Measurements from ENCODE around the gene ADORA1.

The ADORA1 gene

DNA sequence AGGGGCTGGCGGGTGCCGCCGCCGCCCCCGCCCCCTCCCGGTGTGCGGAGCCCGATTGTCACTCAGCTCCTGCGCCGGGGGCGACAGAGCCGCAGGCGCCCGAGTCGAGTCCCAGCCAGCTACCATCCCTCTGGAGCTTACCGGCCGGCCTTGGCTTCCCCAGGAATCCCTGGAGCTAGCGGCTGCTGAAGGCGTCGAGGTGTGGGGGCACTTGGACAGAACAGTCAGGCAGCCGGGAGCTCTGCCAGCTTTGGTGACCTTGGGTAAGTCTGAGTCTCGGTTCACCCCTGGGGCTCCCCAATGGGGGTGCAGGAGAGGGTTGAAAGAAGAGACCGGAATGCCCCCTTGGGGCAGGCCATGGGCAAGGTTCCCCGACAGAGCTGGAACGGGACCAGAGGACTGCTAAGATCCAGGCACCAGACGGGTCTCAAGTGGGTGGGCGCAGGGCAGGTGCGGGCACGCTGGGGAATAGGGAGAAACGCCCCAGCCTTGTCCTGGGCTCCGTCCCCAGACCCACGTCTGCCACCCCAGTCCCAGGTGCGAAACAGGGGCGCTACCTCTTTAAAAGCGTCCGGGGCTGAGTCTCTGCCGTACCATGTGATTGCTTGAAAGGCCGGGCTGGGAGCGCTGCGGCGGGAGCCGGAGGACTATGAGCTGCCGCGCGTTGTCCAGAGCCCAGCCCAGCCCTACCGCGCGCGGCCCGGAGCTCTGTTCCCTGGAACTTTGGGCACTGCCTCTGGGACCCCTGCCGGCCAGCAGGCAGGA is at the start of gene ADORA1:
TSS of gene ADORA1 (plus strand) at position 61 of the 765 bp plus-strand sequence. CDS start 1,116 bp downstream, outside the sequence.
- in situ Hi-C loops (cut with MboI; ENCODE audit: low sequenced_read_pairs): no loop called here

DNA sequence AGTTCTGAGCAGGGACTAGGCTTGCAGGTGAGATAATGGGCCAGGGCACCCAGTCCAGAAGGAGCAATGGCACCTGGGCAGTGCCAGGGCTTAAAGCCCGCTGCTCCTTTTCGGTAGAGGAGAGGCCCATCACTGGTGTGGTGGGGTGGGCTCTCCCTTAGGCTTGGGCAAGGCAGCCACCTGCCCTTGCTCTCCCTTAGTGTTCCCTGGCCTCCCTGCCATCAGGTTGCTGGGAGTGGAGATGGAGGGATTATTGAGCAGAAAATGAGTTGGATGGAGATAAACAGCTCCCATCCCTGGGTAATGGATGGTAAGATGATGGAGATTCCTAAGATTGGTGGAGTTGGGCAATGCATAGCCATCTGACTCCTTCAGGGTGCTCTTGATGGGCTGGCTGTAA is 49.6 kb upstream of the ADORA1 start:
- in situ Hi-C loops (cut with MboI; ENCODE audit: low sequenced_read_pairs): no loop called here

DNA sequence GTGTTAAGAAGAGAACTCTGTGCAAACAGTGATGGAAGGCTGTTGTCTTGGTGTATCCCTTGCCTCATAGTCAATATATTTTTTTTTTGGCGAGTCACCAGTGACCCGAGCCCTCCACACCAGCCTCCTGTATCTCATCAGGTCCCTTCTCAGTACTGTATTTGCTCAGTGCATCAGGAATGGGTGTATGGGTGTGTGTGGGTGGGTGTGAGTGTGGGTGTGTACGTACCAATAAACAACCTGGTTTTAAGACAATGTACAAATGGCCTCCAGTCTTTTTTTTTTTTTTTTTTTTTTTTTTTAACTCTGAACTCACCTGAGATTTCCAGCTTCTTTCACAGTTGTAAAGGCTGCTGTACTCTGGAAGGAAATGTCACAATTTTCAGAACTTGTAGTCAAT is 49.0 kb upstream of the ADORA1 start:
- in situ Hi-C loops (cut with MboI; ENCODE audit: low sequenced_read_pairs): no loop called here

DNA sequence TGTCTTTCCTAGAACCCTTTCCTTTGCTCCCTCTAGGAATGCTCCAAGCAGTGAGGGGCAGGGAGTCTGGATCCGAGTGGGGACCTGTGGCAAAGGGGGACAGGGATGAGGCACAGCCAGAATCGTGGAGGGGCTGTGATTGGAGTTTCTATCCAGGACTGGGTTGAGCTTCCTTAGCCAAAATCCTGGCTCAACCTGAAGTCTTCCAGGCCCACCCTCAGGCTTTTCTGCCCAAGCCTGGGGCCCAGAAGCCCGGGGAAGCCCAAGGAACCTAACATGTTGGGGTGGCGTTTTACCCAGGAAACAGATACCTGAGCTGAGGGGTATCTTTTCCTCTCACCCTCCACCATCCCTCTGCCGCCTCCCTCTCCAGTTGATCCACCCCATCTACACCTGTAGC is 47.1 kb upstream of the ADORA1 start:
- in situ Hi-C loops (cut with MboI; ENCODE audit: low sequenced_read_pairs): no loop called here

DNA sequence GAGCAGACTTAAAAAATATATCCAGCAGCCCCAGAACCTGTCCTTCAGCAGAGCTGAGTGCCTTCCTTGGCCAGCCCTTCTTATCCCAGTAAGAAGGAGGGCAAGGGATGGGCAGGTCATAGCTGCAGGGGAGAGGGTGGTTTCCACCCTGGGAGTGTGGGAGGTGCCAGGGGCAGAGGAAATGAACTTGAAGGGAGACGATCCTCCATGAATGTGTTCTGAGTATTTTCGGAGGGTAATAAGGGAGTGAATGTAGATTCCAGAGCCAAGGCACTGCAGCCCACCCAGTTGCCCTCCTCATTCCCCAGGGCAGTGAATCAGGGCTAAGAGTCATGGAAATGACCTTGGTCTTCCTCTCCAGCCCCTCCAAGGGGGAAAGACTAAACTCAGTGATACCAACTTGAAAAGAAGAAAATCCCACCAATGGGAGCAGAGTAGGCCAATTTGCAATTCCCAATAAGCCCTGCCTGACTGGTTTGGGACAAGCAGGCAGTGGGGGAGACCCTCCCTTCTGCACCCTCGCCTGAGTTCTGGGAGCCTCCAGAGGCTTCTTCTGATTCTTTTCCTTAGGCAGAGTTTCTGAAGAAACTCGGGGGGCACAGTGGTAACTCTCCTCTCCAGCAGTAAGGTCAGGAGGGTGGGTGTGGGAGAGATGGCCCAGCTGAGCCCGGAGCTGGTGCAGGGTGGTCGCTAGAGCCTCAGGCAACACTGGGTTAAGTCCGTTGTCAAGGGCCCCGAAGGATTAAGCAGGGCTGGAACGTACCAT is 45.9 kb upstream of the ADORA1 start:
- in situ Hi-C loops (cut with MboI; ENCODE audit: low sequenced_read_pairs): no loop called here

DNA sequence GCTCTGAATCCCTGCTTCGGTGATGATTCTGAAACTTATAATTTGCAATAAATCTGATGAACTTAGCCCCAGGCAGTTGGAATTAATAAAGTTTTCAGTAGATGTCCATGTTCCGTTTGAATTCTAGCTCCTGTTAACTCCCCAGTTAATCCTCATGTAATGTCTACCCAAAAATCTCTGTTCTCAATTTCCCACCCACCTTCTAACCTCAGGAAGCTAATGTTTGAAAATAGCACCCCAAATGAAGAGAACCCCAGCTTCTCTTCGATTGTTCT is 45.4 kb upstream of the ADORA1 start:
- in situ Hi-C loops (cut with MboI; ENCODE audit: low sequenced_read_pairs): no loop called here

DNA sequence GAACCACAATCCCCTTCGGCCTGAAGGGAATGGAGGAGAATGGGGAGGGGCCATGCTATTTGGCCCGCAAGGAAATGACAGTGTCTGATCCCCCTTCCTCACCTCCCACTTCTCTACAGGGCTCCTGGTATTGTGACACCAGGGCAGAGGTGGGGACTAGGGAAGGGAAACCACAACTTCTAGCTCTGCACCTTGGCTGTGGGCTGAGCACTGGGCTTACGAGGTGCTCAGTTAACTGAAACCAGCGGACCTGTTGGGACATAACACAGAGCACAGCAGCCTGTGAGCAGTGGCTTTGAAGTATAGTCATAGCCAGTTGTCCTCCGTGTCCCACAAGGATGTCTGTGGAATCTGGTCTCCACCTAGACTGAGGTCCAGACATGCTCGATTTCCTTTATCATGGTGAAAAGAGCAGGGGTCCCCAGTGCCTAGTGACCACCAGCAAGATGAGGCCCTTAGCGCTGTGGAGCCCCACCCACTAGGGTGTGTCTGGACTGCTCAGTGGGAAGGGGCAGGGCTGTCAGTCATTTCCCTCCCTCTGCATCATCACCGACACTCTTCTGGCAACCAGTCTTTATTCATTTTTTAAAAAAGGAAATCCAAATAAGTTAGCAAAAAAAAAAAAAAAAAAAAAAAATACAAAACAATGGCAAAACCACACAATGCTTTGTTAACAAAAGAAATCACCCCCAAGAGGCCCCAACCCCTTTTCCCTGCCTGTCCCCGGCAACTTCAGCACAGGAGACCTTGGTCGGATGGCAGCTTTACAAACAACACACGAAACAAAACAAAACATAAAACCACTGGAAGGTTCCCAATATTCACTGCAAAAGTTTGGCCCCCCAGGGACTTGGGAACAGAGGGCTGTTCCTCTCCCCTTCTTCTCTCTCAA is 44.7 kb upstream of the ADORA1 start:
- in situ Hi-C loops (cut with MboI; ENCODE audit: low sequenced_read_pairs): no loop called here

DNA sequence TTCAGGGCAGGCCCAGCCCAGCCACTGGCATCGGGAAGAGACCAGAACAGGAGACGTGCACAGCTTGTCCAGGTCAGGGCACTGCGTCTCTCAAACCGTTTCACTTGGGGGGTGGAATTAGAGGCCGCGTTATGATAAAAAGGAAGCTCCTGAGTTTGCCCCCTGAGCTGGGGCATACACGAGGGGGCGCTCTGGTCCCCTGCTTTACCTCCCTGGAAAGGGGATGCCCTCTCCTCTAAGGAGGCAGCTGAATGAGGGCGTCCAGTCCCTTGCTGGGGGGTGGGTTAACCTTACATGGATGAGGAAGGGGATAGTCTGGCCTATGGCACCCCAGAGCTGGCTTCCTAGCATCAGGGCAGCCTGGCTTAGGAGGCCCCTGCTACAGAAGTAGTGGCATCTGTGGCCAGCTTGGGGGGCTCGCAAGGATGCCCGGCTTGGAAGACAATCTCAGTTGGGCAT is 44.0 kb upstream of the ADORA1 start:
- in situ Hi-C loops (cut with MboI; ENCODE audit: low sequenced_read_pairs): no loop called here

DNA sequence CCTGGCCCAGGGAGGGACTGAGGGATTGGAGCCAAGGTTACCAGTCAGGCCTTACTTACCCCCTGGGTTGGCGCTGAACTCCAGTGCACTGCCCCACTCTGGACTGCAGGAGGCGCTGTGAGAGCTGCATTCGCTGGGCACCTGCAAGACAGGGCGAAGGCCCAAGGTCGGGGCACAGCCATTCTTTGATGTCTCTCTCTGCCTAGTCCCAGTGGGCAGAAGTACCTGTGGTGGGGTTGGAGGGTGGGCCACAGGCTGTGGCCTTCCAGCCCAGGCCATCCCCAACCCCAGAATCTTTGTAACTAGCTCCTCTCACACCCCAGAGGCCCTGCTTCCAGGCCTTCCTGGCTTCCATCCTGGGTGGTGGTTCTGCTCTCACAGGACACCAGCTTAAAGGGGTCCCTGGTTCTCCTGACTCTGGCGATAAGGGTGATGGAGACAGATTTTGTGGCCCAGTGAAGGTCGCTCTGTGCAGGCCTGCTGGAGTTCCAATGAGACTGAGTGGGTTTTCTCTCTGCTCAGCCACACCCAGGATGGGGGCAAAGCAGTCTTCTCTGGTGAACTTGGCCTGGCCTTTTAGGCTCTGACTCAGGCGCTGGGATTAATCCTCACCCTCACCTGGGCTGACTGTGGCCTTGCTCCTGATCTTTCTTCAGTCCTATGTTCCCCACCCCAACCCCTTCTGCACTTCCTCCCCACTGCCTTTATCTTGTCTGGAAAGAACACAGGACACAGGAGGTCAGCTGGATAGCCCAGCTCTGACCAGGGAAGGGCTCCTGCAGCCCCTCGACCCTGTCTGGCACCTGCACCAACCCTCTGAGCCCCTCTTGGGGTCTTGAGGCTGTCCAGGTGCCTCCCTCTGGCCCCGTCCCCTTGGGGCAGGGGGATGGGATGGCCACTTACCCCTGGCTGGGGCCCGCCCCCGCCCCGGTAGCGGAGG is 42.7 kb upstream of the ADORA1 start:
- in situ Hi-C loops (cut with MboI; ENCODE audit: low sequenced_read_pairs): no loop called here

DNA sequence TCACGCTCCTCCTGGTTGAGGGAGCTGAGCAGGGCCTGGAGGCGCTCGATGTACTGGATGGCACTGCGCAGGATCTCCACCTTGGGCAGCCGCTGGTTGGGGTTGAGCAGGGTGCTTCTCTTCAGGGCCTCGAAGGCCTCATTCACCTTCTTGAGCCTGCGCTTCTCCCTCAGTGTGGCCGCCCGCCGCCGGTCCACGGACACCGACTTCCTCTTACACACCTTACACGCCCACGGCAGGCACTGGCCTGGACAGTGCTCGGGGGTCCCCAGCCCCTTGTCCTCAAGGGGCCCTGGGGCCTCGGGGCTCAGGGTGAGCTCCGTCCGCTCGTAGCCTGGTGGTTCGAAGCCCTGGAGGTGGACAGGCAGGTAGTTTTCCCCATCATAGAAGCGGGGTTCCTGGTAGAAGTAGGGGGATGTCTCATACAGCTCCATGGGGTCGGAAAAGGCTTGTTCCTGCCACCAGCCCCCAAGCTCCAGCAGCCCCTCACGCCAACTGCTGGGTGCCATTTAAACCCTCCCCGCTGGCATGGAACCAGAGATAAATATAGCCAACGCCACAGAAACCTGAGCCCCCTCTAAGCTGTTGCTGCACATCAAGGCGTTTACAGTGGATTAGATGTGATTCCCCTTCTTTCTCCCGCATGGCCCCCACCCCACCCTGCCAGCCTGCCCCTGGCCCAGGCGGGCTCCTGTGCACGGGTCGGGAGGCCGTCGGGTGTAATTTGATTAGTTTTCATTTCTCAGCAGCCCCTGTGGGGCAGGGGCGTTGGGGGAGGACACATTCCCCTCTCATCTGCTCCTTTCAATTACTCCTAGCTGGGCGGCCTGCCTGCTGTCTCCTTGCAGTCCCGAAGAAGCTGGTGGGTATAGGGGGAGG is 41.8 kb upstream of the ADORA1 start, which contains the start of gene MYOG:
TSS of gene MYOG (minus strand) at position 485 of the 879 bp plus-strand sequence. CDS start at position 434, 51 bp downstream.
- in situ Hi-C loops (cut with MboI; ENCODE audit: low sequenced_read_pairs): no loop called here

DNA sequence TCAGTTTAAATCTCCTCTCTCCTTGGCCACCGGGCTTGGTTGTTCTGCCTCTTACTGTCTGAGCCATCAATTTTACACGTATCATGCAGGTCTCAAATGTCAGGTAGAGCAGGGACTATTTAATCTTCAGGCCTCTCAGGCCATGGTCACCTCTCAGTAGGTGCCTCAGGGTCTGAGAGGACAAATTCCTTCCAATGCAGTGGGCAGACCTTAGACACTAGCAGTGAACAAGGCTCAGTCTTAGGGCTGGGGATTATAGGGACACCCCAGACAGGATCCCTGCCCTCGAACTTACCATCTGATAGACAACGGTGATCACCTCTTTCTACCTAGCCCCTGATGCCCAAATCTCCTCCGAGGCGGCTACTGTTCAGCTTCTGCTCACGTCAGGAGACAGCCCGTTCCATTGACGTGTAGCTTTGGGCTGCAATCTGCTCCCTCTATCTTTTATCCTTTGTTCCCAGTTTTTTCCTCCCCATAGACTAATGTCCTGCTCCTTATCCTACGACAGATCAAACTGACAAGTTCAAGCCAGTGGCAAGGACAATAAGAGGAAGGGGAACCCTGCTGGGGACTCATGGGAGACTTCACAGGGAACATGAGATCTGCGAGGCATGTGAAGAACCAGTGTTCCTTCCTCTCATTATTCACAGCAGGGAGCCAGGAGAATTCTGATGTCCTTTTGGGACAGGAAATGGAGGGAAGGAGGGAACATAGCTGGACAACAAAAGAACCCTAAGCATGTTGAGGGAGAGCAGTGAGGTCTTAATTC is 40.3 kb upstream of the ADORA1 start:
- in situ Hi-C loops (cut with MboI; ENCODE audit: low sequenced_read_pairs): no loop called here

DNA sequence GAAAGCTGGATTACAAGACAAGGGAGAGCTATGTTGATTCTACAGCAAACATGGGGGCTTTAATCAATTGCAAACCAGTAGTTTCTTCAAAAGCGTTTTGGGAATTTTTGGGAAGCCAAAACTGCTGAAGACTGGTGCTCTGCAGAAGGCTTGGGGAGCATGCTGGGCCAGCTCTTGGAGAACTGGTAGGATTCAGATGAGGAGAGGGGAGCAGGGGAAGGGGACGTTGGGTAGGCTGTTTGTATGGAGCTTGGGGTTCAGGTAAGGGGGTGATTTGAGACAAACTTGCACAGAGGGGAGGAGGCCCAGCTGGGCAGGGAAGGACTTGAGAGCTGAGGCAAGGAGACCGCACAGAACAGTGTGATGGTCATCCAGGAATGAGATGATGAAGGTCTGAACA is 39.1 kb upstream of the ADORA1 start:
- in situ Hi-C loops (cut with MboI; ENCODE audit: low sequenced_read_pairs): no loop called here

DNA sequence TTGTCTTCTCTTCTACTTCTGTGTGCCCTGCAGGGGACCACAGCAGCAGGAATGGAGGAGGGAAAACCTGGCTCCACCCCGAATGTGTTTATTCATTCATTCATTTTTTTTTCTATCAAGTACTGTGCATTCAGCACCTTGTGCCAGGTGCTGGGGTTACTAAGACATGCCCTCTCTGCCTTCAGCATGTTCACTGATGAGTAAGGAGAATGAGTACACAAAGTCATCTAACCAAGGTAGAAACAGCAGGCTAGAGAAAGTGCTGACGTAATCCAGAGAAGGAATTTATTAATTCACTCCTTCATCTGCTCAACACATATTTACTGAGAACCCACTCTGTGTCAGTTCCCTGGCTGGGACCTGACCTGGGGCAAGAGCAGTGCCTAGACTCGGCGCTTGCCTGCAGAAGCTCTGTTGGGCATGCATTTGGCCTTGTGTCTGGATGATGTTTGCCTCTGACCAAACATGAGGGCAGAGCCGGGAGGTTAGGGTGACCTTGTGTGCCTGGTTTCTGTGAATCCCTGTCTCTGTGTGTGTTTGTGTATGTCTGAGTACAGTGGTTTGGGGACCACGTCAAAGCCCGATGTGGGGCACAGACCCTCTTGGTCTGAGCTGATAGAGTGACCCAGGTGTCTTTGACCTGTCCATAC is 38.4 kb upstream of the ADORA1 start:
- in situ Hi-C loops (cut with MboI; ENCODE audit: low sequenced_read_pairs): no loop called here

DNA sequence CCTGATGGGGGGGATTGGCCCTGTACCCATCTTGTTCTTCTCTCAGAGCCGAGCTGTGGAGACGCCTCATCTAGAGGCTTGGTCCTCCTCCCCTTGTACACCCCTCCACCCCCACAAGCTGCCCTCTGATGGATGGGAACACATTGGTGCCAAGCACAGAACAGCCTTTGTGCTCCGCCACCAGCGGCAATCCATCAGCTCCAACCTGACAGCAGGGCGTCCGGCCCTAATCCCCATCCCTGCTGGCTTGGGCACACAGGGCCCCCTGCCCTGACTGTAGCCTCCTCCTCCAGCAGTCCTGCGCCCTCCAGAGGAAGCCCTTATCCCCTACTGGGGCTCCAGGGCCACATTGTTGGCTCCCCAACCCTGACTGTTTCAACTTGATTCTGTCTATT is 37.9 kb upstream of the ADORA1 start:
- in situ Hi-C loops (cut with MboI; ENCODE audit: low sequenced_read_pairs): no loop called here

DNA sequence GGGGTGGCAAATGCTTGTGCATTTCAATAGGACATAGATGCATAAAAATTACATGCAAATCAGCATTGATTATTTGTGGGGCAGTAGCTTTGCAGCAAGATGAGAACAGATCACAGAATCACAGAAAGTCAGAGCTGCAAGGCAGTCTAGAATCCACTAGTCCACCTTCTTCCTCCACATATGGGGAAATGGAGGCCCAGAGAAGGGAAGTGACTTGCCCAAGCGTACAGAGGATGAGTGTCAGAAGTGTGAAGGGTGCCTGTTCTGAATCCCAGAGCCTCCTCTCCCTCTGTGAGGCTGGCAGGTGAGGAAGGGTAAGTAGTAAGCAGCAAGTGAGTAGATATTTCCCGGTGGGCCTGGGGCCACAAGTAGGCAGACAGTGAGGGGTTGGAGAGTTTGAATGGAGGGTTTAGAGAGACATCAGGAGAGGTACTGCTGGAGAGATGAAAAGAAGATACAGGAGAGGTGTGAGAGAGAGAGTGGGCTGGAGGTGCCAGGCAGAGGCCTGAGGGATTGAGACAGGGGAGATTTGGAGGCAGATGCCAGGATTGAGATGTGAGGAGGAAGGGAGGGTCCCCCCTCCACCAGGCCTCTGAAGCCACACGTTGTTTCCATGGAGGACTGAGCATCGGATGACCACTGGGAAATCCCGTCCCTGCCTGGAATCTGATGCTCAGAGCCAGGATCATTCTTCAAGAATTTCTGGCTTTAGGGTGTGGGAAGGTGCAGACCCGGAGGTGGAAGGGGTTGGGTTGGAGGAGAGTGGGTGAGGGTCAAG is 36.9 kb upstream of the ADORA1 start:
- in situ Hi-C loops (cut with MboI; ENCODE audit: low sequenced_read_pairs): no loop called here

DNA sequence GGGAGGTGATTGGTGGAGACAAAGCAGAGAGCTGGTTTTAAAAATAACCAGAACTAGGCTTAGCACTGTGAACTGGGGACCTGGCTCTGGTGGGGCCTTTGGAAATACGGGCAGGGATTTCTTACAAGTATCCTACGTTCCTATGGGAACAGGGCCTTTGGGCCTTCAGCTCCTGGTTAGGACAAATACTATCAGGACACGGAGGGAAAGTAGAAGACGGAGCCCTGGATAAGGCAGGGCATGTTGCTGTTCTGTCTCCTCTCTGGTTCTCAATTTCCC is 36.4 kb upstream of the ADORA1 start:
- in situ Hi-C loops (cut with MboI; ENCODE audit: low sequenced_read_pairs): no loop called here

DNA sequence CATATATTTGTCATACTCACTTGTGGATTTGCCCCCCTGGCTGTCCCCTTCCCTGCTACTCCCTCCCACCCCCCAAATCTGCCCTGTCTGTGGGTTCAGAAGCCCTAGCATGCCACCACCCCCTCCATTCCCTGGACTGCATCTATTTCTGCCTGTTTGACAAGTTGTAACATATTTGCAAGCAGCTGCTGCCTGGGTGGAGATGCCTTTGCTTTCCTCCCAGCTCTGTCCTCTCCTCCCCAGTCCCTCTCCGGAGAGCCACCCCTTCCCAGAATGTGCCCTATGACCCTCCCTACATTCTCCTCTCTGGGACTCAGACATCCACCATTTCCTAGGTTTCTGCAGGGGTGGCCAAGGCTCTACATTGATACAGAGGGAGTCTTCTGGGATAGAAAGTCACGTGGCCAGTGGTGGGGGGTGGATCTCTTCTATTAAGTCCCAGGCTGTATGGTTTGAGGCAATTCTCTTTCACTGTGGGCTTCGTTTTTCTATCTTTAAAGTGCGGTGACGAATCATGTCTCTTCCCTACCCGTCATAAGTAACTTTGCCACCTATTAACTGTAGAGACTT is 35.7 kb upstream of the ADORA1 start:
- in situ Hi-C loops (cut with MboI; ENCODE audit: low sequenced_read_pairs): no loop called here

All from HL-60/S4 (cell line).